HG03108 (cell line): Measurements from ENCODE around the gene NFATC2.

ENCODE experiments used
- ATAC-seq: cut with Tn5 transposase; IDR thresholded peaks from one replicate; pipeline ENCODE4 v1.9.1; 2021; ENCODE audit warnings: moderate library complexity; ENCODE audit not compliant: unreplicated experiment

NFATC2 gene

GRCh38 chr20:51399006-51399890 lies 143.3 kb downstream of the NFATC2 start:
- ATAC-seq, result no peak

GRCh38 chr20:51398552-51398951 lies 144.0 kb downstream of the NFATC2 start:
- no peak for ATAC-seq

GRCh38 chr20:51398083-51398482 lies 144.4 kb downstream of the NFATC2 start:
- no peak for ATAC-seq

- ATAC-seq, result no peak
These were observed 145.4 kb downstream of the NFATC2 start for GRCh38 chr20:51397137-51397536.

GRCh38 chr20:51396365-51396909 lies 146.1 kb downstream of the NFATC2 start:
- no peak for ATAC-seq

GRCh38 chr20:51394706-51395105 lies 147.8 kb downstream of the NFATC2 start:
- no peak for ATAC-seq

GRCh38 chr20:51393571-51393970 lies 148.9 kb downstream of the NFATC2 start:
- no peak for ATAC-seq

GRCh38 chr20:51392614-51393186 lies 149.8 kb downstream of the NFATC2 start:
- no peak for ATAC-seq

GRCh38 chr20:51391926-51392325 lies 150.6 kb downstream of the NFATC2 start:
- ATAC-seq, result no peak

GRCh38 chr20:51389543-51390264 lies 152.8 kb downstream of the NFATC2 start:
- ATAC-seq, result no peak

- no peak for ATAC-seq
These were observed 153.6 kb downstream of the NFATC2 start for GRCh38 chr20:51388756-51389542.

GRCh38 chr20:51388227-51388626 lies 154.3 kb downstream of the NFATC2 start:
- no peak for ATAC-seq

- no peak for ATAC-seq
These were observed 155.2 kb downstream of the NFATC2 start for GRCh38 chr20:51387125-51387875.

- no peak for ATAC-seq
These were observed 155.9 kb downstream of the NFATC2 start for GRCh38 chr20:51386586-51386985.

GRCh38 chr20:51385646-51386530 lies 156.6 kb downstream of the NFATC2 start:
- no peak for ATAC-seq

GRCh38 chr20:51384875-51385274 lies 157.6 kb downstream of the NFATC2 start:
- ATAC-seq, result no peak

- ATAC-seq, result no peak
These were observed 158.5 kb downstream of the NFATC2 start for GRCh38 chr20:51383891-51384510.

GRCh38 chr20:51382986-51383821 lies 159.3 kb downstream of the NFATC2 start:
- ATAC-seq, result no peak
